Prostate gland (tissue), 2 donors: ENCODE measurements around the gene C17orf114.

Experiments used
- CTCF ChIP-seq, 4 experiments: fragments of 200-600 bp in 2 of 4; fragments of 450-650 bp in 2 of 4; sonication (generic) in 2 of 4; IDR thresholded peaks; 1 replicate in 3 of 4; 2 replicates in 1 of 4; pipeline ENCODE4 v1.5.1; 2016 to 2019; ENCODE audit warnings: antibody characterized with exemption in 4 of 4, mild to moderate bottlenecking in 2 of 4, moderate library complexity in 2 of 4
- POLR2A ChIP-seq: fragments of 450-650 bp; IDR thresholded peaks from one replicate; pipeline ENCODE4 v1.6.1; 2016; ENCODE audit warnings: antibody characterized with exemption, mild to moderate bottlenecking
- POLR2AphosphoS5 ChIP-seq: sonication (generic); formaldehyde crosslinking; IDR thresholded peaks from one replicate; pipeline ENCODE4 v1.6.1; 2017; ENCODE audit warnings: antibody characterized with exemption

- TF ChIP-seq POLR2A: peak; percentile 80
- TF ChIP-seq POLR2AphosphoS5: no peak
- no peak for TF ChIP-seq CTCF (IDR thresholded peaks at IDR 0.05)
Measured at GRCh38 chr17:4806777-4807604, 4.9 kb upstream of the C17orf114 start, which contains the start of gene PLD2.
